ENCODE data around the gene NFATC2. TPM values are rescaled to one million over a fixed set of nuclear protein-coding genes. Genes with fewer than 3 reads are reported as not detected.

Gene NFATC2
- polyA plus RNA-seq, 1 donor from 2014 or later, result not detected

GRCh38 chr20:51446230-51446629 is 96.3 kb downstream of the NFATC2 start:
- Histone ChIP-seq H3K9ac (ENCODE audit: low read length) (no peak overlapping the region), H3K9me3 (ENCODE audit: low read length) (no peaks in the 10 kb centered on the region), H3K36me3 (ENCODE audit: insufficient read depth, low read length) (no peaks in the 10 kb centered on the region), H3K27ac (ENCODE audit: low read length) (no peak overlapping the region), H4K20me1 (ENCODE audit: insufficient read depth) (no peaks in the 10 kb centered on the region), H3K4me2 (ENCODE audit: low read length) (no peak overlapping the region), H3F3A (ENCODE audit: insufficient read depth, low read length, poor library complexity, severe bottlenecking) (no peaks in the 10 kb centered on the region), H3K9me2 (ENCODE audit: insufficient read depth, low read length) (no peaks in the 10 kb centered on the region), H2AFZ (ENCODE audit: low read depth, low read length) (no peak overlapping the region), H3K4me3 (ENCODE audit: low read length) (no peak overlapping the region), H3K27me3 (ENCODE audit: insufficient read depth, low read depth, low read length) (no peaks in the 10 kb centered on the region), H3K79me2 (replicated peaks; ENCODE audit: insufficient read depth, low read length) (no peaks in the 10 kb centered on the region)
- TF ChIP-seq, protein P1, sequence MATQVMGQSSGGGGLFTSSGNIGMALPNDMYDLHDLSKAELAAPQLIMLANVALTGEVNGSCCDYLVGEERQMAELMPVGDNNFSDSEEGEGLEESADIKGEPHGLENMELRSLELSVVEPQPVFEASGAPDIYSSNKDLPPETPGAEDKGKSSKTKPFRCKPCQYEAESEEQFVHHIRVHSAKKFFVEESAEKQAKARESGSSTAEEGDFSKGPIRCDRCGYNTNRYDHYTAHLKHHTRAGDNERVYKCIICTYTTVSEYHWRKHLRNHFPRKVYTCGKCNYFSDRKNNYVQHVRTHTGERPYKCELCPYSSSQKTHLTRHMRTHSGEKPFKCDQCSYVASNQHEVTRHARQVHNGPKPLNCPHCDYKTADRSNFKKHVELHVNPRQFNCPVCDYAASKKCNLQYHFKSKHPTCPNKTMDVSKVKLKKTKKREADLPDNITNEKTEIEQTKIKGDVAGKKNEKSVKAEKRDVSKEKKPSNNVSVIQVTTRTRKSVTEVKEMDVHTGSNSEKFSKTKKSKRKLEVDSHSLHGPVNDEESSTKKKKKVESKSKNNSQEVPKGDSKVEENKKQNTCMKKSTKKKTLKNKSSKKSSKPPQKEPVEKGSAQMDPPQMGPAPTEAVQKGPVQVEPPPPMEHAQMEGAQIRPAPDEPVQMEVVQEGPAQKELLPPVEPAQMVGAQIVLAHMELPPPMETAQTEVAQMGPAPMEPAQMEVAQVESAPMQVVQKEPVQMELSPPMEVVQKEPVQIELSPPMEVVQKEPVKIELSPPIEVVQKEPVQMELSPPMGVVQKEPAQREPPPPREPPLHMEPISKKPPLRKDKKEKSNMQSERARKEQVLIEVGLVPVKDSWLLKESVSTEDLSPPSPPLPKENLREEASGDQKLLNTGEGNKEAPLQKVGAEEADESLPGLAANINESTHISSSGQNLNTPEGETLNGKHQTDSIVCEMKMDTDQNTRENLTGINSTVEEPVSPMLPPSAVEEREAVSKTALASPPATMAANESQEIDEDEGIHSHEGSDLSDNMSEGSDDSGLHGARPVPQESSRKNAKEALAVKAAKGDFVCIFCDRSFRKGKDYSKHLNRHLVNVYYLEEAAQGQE (IDR thresholded peaks at IDR 0.05; ENCODE audit: borderline replicate concordance), result no peak
- no peak for TF ChIP-seq EP300 (conservative IDR thresholded peaks at IDR 0.05; ENCODE audit: poor library complexity, severe bottlenecking)
- TF ChIP-seq POLR2AphosphoS5 (IDR thresholded peaks at IDR 0.05), result no peak
- TF ChIP-seq RAD21 (conservative IDR thresholded peaks at IDR 0.05), result no peak
- no peak for TF ChIP-seq MXI1 (conservative IDR thresholded peaks at IDR 0.05; ENCODE audit: poor library complexity, severe bottlenecking)
- no peak for TF ChIP-seq EZH2 (IDR thresholded peaks at IDR 0.05; ENCODE audit: borderline replicate concordance, insufficient read depth, low read length, poor library complexity, severe bottlenecking)
- TF ChIP-seq CTCF (IDR thresholded peaks at IDR 0.05; ENCODE audit: poor library complexity, severe bottlenecking), result no peak
- TF ChIP-seq TAF1 (IDR thresholded peaks at IDR 0.05; ENCODE audit: low read depth), result no peak
- TF ChIP-seq SMC3 (conservative IDR thresholded peaks at IDR 0.05; ENCODE audit: poor library complexity), result no peak

DNA sequence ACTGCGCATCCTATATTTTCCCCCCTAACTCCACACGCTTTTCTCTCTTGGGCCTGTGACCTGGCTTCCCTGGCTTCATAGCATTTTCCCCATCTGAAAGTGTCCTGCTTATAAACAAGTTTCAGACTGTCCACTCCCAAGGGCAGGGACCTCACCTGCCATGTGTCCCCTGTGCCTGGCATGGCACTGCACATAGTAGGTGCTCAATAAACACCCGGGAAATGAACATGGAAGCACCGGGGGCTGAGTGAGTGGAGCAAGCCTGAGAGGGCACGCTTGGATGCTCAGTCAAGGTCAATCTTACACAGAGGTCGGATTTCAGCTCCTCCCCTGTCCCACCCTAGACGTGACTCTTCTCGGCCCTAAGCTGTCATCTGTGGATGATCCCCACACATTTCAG is 96.9 kb downstream of the NFATC2 start:
- Histone ChIP-seq H3K36me3 (ENCODE audit: insufficient read depth, low read length) (no peaks in the 10 kb centered on the region), H3K9me2 (ENCODE audit: insufficient read depth, low read length) (no peaks in the 10 kb centered on the region), H3K79me2 (replicated peaks; ENCODE audit: insufficient read depth, low read length) (no peaks in the 10 kb centered on the region), H3F3A (ENCODE audit: insufficient read depth, low read length, poor library complexity, severe bottlenecking) (no peaks in the 10 kb centered on the region), H3K27ac (ENCODE audit: low read length) (no peak overlapping the region), H3K9me3 (ENCODE audit: low read length) (no peaks in the 10 kb centered on the region), H3K4me3 (ENCODE audit: low read length) (no peak overlapping the region), H4K20me1 (ENCODE audit: insufficient read depth) (no peaks in the 10 kb centered on the region), H2AFZ (ENCODE audit: low read depth, low read length) (no peak overlapping the region), H3K27me3 (ENCODE audit: insufficient read depth, low read depth, low read length) (no peaks in the 10 kb centered on the region), H3K4me2 (ENCODE audit: low read length) (no peak overlapping the region), H3K9ac (ENCODE audit: low read length) (no peak overlapping the region)
- TF ChIP-seq SMC3 (conservative IDR thresholded peaks at IDR 0.05; ENCODE audit: poor library complexity) (no peak), EZH2 (IDR thresholded peaks at IDR 0.05; ENCODE audit: borderline replicate concordance, insufficient read depth, low read length, poor library complexity, severe bottlenecking) (no peak), TAF1 (IDR thresholded peaks at IDR 0.05; ENCODE audit: low read depth) (no peak), CTCF (IDR thresholded peaks at IDR 0.05; ENCODE audit: poor library complexity, severe bottlenecking) (no peak), EP300 (conservative IDR thresholded peaks at IDR 0.05; ENCODE audit: poor library complexity, severe bottlenecking) (no peak), MXI1 (conservative IDR thresholded peaks at IDR 0.05; ENCODE audit: poor library complexity, severe bottlenecking) (no peak), RAD21 (conservative IDR thresholded peaks at IDR 0.05) (no peak), POLR2AphosphoS5 (IDR thresholded peaks at IDR 0.05) (no peak)
- TF ChIP-seq, protein P1 (IDR thresholded peaks at IDR 0.05; ENCODE audit: borderline replicate concordance), result no peak
